ENCODE data around the gene TIPARP.

- no peak for TF ChIP-seq CTCF (conservative IDR thresholded peaks at IDR 0.05)
- TF ChIP-seq EZH2 (IDR thresholded peaks at IDR 0.05; ENCODE audit: low read depth), result no peak
These were observed 36.1 kb upstream of the TIPARP start for GRCh38 chr3:156638271-156638670.
